GM21360 (cell line): ENCODE measurements around the gene RPP25.
"Not testable (repeated sequence)": the region's sequence is repeated elsewhere in the genome, so short reads cannot be mapped to it uniquely, and the experiment has no call there.

Experiments
- ATAC-seq: cut with Tn5 transposase; IDR thresholded peaks from one replicate; pipeline ENCODE4 v1.9.1; 2021; ENCODE audit warnings: mild to moderate bottlenecking, moderate library complexity; ENCODE audit not compliant: unreplicated experiment

RPP25 gene

DNA sequence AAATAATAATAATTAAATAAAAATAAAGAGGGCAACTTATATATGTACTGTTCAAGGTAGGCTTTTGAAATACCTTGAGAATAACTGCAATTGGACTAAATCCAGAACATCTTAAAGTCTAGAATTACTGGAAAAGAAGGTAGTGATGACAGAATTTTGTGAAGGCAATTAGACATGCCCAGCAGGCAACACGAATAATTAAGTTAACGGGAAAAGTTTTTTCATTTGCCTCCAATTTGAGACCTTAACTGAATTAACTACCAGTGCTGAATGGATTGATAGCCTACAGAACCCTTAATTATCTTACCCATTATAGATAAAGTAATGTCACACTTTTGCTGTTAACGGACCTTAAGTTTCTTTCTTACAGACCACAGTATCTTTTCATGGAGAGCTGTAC is 32.0 kb downstream of the RPP25 start:
- no peak for ATAC-seq

DNA sequence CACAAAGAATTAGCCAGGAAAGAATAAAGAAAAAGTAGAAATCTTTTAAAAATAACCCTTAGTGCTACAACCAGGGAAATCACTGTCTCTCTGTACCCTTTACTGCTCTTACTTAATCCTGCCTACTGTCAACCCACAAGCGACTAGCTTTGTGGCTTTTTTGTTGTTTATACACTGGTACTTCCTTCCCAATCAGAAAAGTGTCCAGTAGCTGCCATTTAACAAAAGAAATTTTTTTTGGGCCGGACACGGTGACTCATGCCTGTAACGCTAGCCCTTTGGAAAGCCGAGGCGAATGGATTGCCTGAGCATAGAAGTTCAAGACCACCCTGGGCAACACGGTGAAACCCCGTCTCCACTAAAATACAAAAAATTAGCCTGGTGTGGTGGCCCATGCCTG is 36.1 kb downstream of the RPP25 start:
- ATAC-seq, result no peak

DNA sequence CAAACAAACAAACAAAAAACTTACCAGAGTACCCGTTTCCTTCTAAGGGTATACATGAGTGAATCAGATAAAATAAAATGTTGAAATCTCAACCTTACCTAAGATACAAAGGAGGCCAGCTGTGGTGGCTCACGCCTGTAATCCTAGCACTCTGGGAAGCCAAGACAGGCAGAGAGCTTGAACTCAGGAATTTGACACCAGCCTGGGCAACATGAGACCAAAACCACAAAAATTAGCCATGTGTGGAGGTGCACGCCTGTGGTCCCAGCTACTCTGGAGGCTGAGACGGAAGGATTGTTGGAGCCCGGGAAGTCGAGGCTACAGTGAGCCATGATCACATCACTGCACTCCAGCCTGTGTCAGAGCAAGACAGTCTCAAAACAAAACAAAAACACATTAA is 38.9 kb downstream of the RPP25 start:
- ATAC-seq, result no peak

DNA sequence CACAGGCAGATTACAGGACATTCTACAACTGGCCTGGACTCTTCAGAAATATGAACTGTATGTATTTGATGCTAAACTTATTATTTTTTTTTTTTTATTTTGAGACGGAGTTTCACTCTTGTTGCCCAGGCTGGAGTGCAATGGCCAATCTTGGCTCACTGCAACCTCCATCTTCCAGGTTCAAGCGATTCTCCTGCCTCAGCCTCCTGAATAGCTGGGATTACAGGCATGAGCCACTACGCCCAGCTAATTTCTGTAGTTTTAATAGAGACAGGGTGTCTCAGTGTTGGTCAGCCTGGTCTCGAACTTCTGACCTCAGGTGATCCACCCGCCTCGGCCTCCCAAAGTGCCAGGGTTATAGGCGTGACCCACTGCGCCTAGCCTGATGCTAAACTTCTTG is 42.8 kb downstream of the RPP25 start:
- not testable (repeated sequence) for ATAC-seq

DNA sequence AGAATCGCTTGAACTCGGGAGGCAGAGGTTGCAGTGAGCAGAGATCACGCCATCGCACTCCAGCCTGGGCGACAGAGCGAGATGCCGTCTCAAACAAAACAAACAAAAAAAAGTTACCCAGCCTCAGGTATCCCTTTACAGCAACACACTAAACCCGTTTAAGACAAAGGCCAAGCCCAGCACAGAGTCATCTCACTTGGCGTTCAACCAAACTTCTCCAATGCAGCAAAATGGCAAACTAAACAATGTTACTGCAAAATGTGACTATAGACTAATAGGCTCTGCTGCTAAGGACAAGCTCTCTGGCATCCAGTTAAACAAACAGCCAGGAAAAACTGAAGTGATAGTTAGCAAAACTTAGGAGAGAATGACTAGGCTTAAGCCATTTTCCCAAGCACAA is 43.5 kb downstream of the RPP25 start:
- no peak for ATAC-seq

DNA sequence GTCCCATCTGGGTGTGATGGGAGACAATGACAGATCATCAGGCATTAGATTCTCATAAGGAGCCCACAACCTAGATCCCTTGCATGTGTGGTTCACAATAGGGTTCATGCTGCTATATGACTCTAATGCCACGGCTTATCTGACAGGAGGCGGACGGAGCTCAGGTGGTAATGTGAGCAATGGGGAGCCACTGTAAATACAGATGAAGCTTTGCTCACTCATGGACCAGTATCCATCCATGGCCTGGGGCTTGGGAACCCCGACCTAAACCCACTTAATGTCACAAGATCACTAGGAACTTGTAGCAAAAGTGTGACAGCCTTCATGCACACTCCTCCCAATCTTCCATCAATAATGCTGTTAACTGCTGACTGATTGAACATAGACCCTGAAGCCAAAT is 47.9 kb downstream of the RPP25 start:
- ATAC-seq, result no peak

DNA sequence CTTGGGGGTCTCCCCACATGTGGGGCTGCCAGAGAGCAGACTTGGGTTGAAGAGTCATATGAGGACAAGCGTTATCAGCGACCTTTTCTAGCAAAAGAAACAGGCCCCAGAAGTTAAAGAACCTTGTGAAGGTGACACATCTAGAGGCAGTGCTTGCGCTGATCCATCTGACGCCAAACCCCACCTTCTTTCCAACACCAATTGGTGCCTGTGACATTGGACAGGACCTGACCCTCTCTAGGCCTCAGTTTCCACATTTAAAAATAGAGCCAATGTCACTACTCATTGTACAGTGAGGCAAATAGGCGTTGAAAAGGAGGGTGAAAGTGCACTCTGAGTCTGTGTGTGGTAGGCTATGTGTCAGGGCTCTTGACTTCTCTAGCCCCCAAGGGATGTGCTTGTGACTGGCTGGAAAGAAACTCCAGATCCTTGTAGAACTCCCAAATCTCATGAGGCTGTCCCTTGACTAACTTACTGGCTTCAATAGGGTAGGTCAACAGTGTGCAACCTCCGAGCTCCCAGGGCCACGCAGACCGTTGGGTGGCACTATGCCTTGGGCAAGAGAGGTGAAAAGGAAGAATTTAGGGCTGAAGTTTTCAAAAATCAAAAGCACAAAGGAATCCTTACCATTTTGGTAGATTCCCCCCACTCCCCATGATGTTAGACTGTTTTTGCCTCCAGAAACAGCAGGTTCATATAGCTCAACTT is 49.3 kb downstream of the RPP25 start:
- no peak for ATAC-seq

DNA sequence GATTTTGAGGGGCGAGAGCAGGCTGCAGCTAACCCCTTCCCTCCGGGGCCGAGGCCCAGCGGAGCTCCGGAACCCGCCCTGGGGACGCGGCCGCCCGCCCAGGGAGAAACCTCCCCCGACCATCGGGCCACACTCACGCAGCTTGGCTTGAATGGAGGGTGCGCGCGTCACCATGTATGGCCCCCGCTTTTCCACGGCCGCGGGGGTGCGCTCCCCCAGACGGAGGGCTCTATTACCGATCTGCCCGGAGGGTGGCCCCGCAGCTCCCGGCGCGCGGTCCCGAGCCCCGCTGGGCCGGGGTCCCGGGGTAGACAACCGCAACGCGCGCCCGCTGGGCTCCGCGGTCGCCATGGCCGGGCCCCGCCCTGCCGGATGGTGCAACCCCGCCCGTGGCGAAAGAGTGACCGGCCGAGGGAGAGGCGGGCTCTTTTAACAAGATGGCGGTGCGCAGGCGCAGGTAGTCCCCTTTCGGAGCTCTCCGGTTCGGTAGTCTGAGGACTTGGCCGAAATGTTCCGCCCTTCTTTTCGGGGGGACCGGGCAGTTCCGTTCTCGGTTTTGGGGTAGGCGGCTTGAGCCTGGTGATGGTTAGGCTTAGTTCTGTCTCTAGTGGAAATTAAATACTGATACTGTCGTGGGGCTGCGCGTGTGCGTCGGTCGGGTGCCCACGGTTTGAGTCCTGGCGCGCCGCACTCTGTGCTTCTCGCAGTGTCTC is 50.0 kb downstream of the RPP25 start, which contains the start of gene FAM219B:
Gene FAM219B, minus strand, starts transcription at position 402 of the 713 bp plus-strand sequence. Its CDS starts 51 bp downstream, at position 351.
- ATAC-seq, result peak; percentile 78

DNA sequence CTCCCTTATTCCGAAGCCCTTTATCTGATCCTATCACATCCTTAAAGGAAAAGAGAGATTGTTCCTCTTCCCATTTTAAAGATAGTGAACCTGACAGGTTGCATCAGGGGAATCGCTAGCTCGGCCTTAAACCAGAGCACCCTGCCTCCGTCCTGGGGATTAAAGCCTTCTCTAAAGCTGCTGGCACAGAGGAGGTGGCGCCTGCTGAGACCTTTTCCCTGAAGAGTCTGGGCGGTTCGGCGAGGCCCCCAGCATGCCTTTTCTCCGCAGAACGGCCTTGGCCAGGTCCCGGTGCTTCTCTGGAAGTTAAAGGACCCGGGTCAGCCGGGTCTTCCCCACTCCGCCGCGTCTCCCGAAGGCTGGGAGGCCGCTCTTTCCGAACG is 50.5 kb downstream of the RPP25 start:
- no peak for ATAC-seq
